Measurements from ENCODE around the gene SHBG. TPM values are rescaled to one million over a fixed set of nuclear protein-coding genes. Genes with fewer than 3 reads are reported as not detected.
A peak's percentile ranks its signal among the peaks of the same experiment; 100 is the strongest.
"Not testable (repeated sequence)": the region's sequence is repeated elsewhere in the genome, so short reads cannot be mapped to it uniquely, and the experiment has no call there.

SHBG gene
- total RNA-seq, 4 donors from 2014 or later = 0.63 to 1.2 TPM; not detected in 2

GRCh38 chr17:7589891-7590691 lies 39.8 kb upstream of the SHBG start, which contains the start of gene SOX15:
TSS of gene SOX15 (minus strand) at chr17:7590094. CDS start at chr17:7589676, 418 bp downstream.
- TF ChIP-seq POLR2A (IDR thresholded peaks at IDR 0.05) (no peak), CTCF (IDR thresholded peaks at IDR 0.05) (no peak), EP300 (IDR thresholded peaks at IDR 0.05) (no peak)
- 58 to 63% methylated on average over 12 to 19 of the region's 24 CpGs for WGBS, 2 donors
- peak within 1 kb of the TSS; percentile 35 to 71 (median 48) for H3K4me3 ChIP-seq
- H3K27ac ChIP-seq = peak within 1 kb of the TSS; percentile 62 to 86 (median 70)
- H3K9me3 ChIP-seq = no peaks in the 10 kb centered on the region
- peaks cover 3 to 64% (median 26%) of the 10 kb centered on the region in 3 donors for H3K36me3 ChIP-seq
- no peak for DNase-seq (ENCODE audit: low spot score in 2 of 2)
- no peaks in the 10 kb centered on the region for H3K27me3 ChIP-seq
- H3K4me1 ChIP-seq = peaks cover 0 to 38% (median 2%) of the 10 kb centered on the region in 4 donors

- 73 to 84% methylated on average over 3 to 4 of the region's 4 CpGs for WGBS, 2 donors
- Histone ChIP-seq H3K27me3 (no peaks in the 10 kb centered on the region), H3K36me3 (peaks cover 8 to 70% (median 29%) of the 10 kb centered on the region in 3 donors), H3K4me3 (no peak overlapping the region), H3K4me1 (peaks cover 0 to 31% (median 2%) of the 10 kb centered on the region in 4 donors), H3K27ac (no peak overlapping the region), H3K9me3 (no peaks in the 10 kb centered on the region)
- DNase-seq (ENCODE audit: low spot score in 2 of 2) = no peak
- TF ChIP-seq CTCF (IDR thresholded peaks at IDR 0.05) = no peak
- no peak for TF ChIP-seq POLR2A (IDR thresholded peaks at IDR 0.05)
- TF ChIP-seq EP300 (IDR thresholded peaks at IDR 0.05) = no peak
Measured at GRCh38 chr17:7590743-7591142, 39.2 kb upstream of the SHBG start.

- H3K4me3 ChIP-seq = no peak overlapping the region
- no peaks in the 10 kb centered on the region for H3K27me3 ChIP-seq
- TF ChIP-seq POLR2A (IDR thresholded peaks at IDR 0.05) (no peak), CTCF (IDR thresholded peaks at IDR 0.05) (no peak), EP300 (IDR thresholded peaks at IDR 0.05) (no peak)
- peaks cover 0 to 30% (median 2%) of the 10 kb centered on the region in 4 donors for H3K4me1 ChIP-seq
- no peak overlapping the region for H3K27ac ChIP-seq
- 80 to 85% methylated on average over 5 of the region's 5 CpGs for WGBS, 2 donors
- H3K36me3 ChIP-seq = peaks cover 8 to 75% (median 35%) of the 10 kb centered on the region in 3 donors
- DNase-seq (ENCODE audit: low spot score in 2 of 2) = no peak
- no peaks in the 10 kb centered on the region for H3K9me3 ChIP-seq
Measured at GRCh38 chr17:7591596-7591995, 38.3 kb upstream of the SHBG start.

- no peak for DNase-seq (ENCODE audit: low spot score in 2 of 2)
- 91 to 94% methylated on average over 23 of the region's 23 CpGs for WGBS, 2 donors
- no peak for TF ChIP-seq CTCF (IDR thresholded peaks at IDR 0.05)
- no peak for TF ChIP-seq EP300 (IDR thresholded peaks at IDR 0.05)
- no peak for TF ChIP-seq POLR2A (IDR thresholded peaks at IDR 0.05)
- H3K36me3 ChIP-seq = peaks cover 8 to 75% (median 35%) of the 10 kb centered on the region in 3 donors
- H3K9me3 ChIP-seq = no peaks in the 10 kb centered on the region
- no peak overlapping the region for H3K4me3 ChIP-seq
- no peaks in the 10 kb centered on the region for H3K27me3 ChIP-seq
- peaks cover 0 to 28% (median 2%) of the 10 kb centered on the region in 4 donors for H3K4me1 ChIP-seq
- H3K27ac ChIP-seq = no peak overlapping the region
Measured at GRCh38 chr17:7592422-7593021, 37.4 kb upstream of the SHBG start.

GRCh38 chr17:7593296-7593695 lies 36.6 kb upstream of the SHBG start:
- Histone ChIP-seq H3K9me3 (no peaks in the 10 kb centered on the region), H3K4me1 (peaks cover 0 to 20% (median 2%) of the 10 kb centered on the region in 4 donors), H3K27me3 (no peaks in the 10 kb centered on the region), H3K36me3 (peaks cover 8 to 75% (median 35%) of the 10 kb centered on the region in 3 donors), H3K27ac (no peak overlapping the region), H3K4me3 (no peak overlapping the region)
- no peak for DNase-seq (ENCODE audit: low spot score in 2 of 2)
- WGBS, 2 donors = 79% methylated on average over 12 of the region's 12 CpGs
- no peak for TF ChIP-seq CTCF (IDR thresholded peaks at IDR 0.05)
- TF ChIP-seq POLR2A (IDR thresholded peaks at IDR 0.05) = no peak
- no peak for TF ChIP-seq EP300 (IDR thresholded peaks at IDR 0.05)

- not testable (repeated sequence) for H3K4me1 ChIP-seq; H3K9me3 ChIP-seq; H3K4me3 ChIP-seq; H3K27me3 ChIP-seq; DNase-seq (ENCODE audit: low spot score in 2 of 2); H3K27ac ChIP-seq
- 43 to 47% methylated on average over 5 of the region's 5 CpGs for WGBS, 2 donors
- H3K36me3 ChIP-seq = peaks cover 8 to 97% (median 47%) of the 10 kb centered on the region in 3 donors
Measured at GRCh38 chr17:7597561-7597960, 32.4 kb upstream of the SHBG start.

All from tibial nerve (tissue), 4 donors.